ENCODE measurements around the gene IGF2. TPM values are rescaled to one million over a fixed set of nuclear protein-coding genes. Genes with fewer than 3 reads are reported as not detected.

IGF2 gene
- total RNA-seq, 1 experiment from 2014 or later, result 5.0 TPM

DNA sequence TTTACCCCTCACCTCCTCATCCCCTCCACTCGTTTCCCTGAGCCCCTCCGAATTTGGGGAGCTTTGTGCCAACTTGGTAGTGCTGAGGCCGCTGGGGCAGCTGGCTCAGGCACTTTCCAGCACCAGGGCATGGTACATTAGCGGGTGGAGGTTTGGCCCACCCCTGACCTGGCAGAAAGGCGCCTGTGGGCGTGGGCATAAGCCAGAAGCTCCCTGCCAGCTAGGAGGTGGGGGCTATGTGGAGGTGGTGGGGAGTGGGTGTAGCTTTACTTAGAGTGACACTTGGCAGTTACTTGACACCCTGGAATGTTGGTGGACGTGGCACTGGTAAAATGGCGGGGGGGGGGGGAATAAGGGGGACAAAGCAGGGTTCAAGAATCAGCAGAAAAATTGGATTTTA lies 10.3 kb upstream of the IGF2 start:
- Histone ChIP-seq H3F3A (ENCODE audit: low read length, unreplicated experiment) (no peaks in the 10 kb centered on the region), H3K4me2 (ENCODE audit: low read length) (no peak overlapping the region), H3K79me2 (ENCODE audit: low read length) (no peaks in the 10 kb centered on the region), H4K20me1 (ENCODE audit: low read length) (no peaks in the 10 kb centered on the region), H3K9me3 (ENCODE audit: low read length) (no peaks in the 10 kb centered on the region), H3K9me2 (replicated peaks; ENCODE audit: low read length) (no peaks in the 10 kb centered on the region), H3K4me1 (ENCODE audit: insufficient read depth, low read length) (peaks cover 10% of the 10 kb centered on the region), H3K9ac (ENCODE audit: low read length) (no peak overlapping the region), H3K4me3 (ENCODE audit: low read length) (no peak overlapping the region), H2AFZ (ENCODE audit: low read length) (no peak overlapping the region), H3K36me3 (ENCODE audit: low read depth, low read length) (no peaks in the 10 kb centered on the region), H3K27ac (ENCODE audit: low read length) (no peak overlapping the region), H3K27me3 (ENCODE audit: low read length) (peaks cover 39% of the 10 kb centered on the region)
- intact Hi-C loops (cut with micrococcal nuclease), result no loop called here
- BruUV-seq (replicated peaks), result no TSS peak
- DNase-seq (no peak), ATAC-seq (no peak)
- TF ChIP-seq EZH2 (IDR thresholded peaks at IDR 0.05; ENCODE audit: low read length, unreplicated experiment), result no peak
- TF ChIP-seq EZH2phosphoT487 (IDR thresholded peaks at IDR 0.05; ENCODE audit: borderline replicate concordance, low read length), result no peak
- TF ChIP-seq, protein P1, sequence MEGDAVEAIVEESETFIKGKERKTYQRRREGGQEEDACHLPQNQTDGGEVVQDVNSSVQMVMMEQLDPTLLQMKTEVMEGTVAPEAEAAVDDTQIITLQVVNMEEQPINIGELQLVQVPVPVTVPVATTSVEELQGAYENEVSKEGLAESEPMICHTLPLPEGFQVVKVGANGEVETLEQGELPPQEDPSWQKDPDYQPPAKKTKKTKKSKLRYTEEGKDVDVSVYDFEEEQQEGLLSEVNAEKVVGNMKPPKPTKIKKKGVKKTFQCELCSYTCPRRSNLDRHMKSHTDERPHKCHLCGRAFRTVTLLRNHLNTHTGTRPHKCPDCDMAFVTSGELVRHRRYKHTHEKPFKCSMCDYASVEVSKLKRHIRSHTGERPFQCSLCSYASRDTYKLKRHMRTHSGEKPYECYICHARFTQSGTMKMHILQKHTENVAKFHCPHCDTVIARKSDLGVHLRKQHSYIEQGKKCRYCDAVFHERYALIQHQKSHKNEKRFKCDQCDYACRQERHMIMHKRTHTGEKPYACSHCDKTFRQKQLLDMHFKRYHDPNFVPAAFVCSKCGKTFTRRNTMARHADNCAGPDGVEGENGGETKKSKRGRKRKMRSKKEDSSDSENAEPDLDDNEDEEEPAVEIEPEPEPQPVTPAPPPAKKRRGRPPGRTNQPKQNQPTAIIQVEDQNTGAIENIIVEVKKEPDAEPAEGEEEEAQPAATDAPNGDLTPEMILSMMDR (conservative IDR thresholded peaks at IDR 0.05; ENCODE audit: low read depth, low read length), result no peak
- POLR2A ChIA-PET (ENCODE audit: unreplicated experiment), result no interaction called here
- CTCF ChIA-PET, result interaction anchor here (0.6 to 3.7 kb wide), 3 partner anchors 72 to 193 kb away, joined by 6 to 54 read pairs (median 9); no protein-coding TSS in a partner anchor

DNA sequence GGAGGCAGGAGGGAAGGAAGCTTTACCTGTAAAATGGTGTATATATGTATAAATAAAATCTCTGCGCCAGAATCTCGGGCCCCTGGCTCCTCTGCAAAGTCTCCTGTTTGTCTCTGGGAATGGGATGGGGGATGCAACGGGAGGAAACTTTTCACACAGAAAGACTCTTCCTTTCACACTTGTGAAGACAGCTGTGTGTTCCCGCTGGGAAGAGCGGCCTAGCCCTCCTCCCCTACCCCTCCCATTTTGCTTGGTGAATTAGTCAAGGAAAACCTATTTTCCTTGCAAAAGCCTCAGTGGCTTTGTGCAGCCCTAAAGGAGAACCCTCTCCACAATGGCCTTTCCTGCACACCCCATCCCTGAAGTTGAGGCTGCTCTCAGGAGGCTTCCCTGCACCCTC lies 9.4 kb upstream of the IGF2 start:
- no peak for DNase-seq
- no peak for TF ChIP-seq EZH2 (IDR thresholded peaks at IDR 0.05; ENCODE audit: low read length, unreplicated experiment)

DNA sequence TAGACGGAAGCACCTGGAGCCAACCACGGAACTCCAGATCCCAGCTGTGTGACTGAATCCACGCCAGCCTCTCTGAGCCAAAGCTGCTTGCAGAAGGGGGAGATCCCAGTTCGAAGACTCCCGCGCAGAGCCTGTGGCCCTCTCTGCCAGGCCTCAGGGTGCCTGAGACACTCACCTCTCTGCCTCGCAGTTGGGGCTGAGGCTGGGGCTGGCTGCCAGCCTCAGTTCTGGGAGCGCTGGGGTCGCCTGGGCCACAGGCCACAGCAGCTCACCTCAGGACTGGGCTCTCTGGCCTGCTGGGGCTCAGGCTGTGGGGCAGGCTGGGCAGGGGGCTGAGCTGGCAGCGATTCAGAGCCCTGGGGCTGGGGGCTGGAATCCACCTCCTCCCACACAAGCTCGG lies 8.2 kb upstream of the IGF2 start:
- H3K79me2 ChIP-seq (ENCODE audit: low read length), result no peaks in the 10 kb centered on the region
- no peaks in the 10 kb centered on the region for H4K20me1 ChIP-seq (ENCODE audit: low read length)
- no peak overlapping the region for H2AFZ ChIP-seq (ENCODE audit: low read length)
- no peak overlapping the region for H3K4me2 ChIP-seq (ENCODE audit: low read length)
- TF ChIP-seq EZH2 (IDR thresholded peaks at IDR 0.05; ENCODE audit: low read length, unreplicated experiment), result no peak
- TF ChIP-seq, protein P1 (conservative IDR thresholded peaks at IDR 0.05; ENCODE audit: low read depth, low read length), result no peak
- TF ChIP-seq EZH2phosphoT487 (IDR thresholded peaks at IDR 0.05; ENCODE audit: borderline replicate concordance, low read length), result no peak
- H3K36me3 ChIP-seq (ENCODE audit: low read depth, low read length), result no peaks in the 10 kb centered on the region
- no peaks in the 10 kb centered on the region for H3F3A ChIP-seq (ENCODE audit: low read length, unreplicated experiment)
- H3K27ac ChIP-seq (ENCODE audit: low read length), result no peak overlapping the region
- no TSS peak for BruUV-seq (replicated peaks)
- no peak for ATAC-seq
- intact Hi-C loops (cut with micrococcal nuclease), result no loop called here
- peaks cover 18% of the 10 kb centered on the region for H3K4me1 ChIP-seq (ENCODE audit: insufficient read depth, low read length)
- H3K9me3 ChIP-seq (ENCODE audit: low read length), result no peaks in the 10 kb centered on the region
- H3K9ac ChIP-seq (ENCODE audit: low read length), result no peak overlapping the region
- DNase-seq, result no peak
- ChIA-PET POLR2A (ENCODE audit: unreplicated experiment) (no interaction called here), CTCF (interaction anchor here (0.6 kb wide), 1 partner anchor 10 kb away, joined by 4 read pairs; no protein-coding TSS in a partner anchor)
- no peak overlapping the region for H3K4me3 ChIP-seq (ENCODE audit: low read length)
- no peaks in the 10 kb centered on the region for H3K9me2 ChIP-seq (replicated peaks; ENCODE audit: low read length)
- peaks cover 51% of the 10 kb centered on the region for H3K27me3 ChIP-seq (ENCODE audit: low read length)

More for the DNA sequence above, 9.4 kb upstream of the IGF2 start:
- intact Hi-C loops (cut with micrococcal nuclease), result no loop called here
- CTCF ChIA-PET, result interaction anchor here (3.7 kb wide), 1 partner anchor 111 kb away, joined by 54 read pairs; no protein-coding TSS in a partner anchor
- Histone ChIP-seq H3K4me3 (ENCODE audit: low read length) (no peak overlapping the region), H3K9me2 (replicated peaks; ENCODE audit: low read length) (no peaks in the 10 kb centered on the region), H3K36me3 (ENCODE audit: low read depth, low read length) (no peaks in the 10 kb centered on the region), H3K4me2 (ENCODE audit: low read length) (no peak overlapping the region), H3F3A (ENCODE audit: low read length, unreplicated experiment) (no peaks in the 10 kb centered on the region), H3K4me1 (ENCODE audit: insufficient read depth, low read length) (peaks cover 10% of the 10 kb centered on the region), H4K20me1 (ENCODE audit: low read length) (no peaks in the 10 kb centered on the region), H2AFZ (ENCODE audit: low read length) (no peak overlapping the region), H3K9me3 (ENCODE audit: low read length) (no peaks in the 10 kb centered on the region), H3K9ac (ENCODE audit: low read length) (no peak overlapping the region), H3K27ac (ENCODE audit: low read length) (no peak overlapping the region), H3K79me2 (ENCODE audit: low read length) (no peaks in the 10 kb centered on the region), H3K27me3 (ENCODE audit: low read length) (peaks cover 48% of the 10 kb centered on the region)
- no peak for ATAC-seq
- no TSS peak for BruUV-seq (replicated peaks)
- POLR2A ChIA-PET (ENCODE audit: unreplicated experiment), result no interaction called here

All from PC-3 (cell line).